SK-N-SH (cell line): ENCODE measurements around the gene SPRED3. TPM values are rescaled to one million over a fixed set of nuclear protein-coding genes. Genes with fewer than 3 reads are reported as not detected.

Experiments used
- CTCF ChIA-PET: fragments of 300-600, 350-600 bp; formaldehyde crosslinking; extraction: SDS; loops from one replicate; lab custom pipeline; 2021; lab: Yijun Ruan, JAX
- POLR2A ChIA-PET: fragments of 350-600 bp; sonication (Branson Sonifier 250); formaldehyde crosslinking; extraction: SDS; loops from one replicate; lab custom pipeline; 2020; ENCODE audit warnings: antibody characterized with exemption, inconsistent platforms; lab: Yijun Ruan, JAX
- DNase-seq: peaks from one replicate; pipeline ENCODE4 v3.0.0; 2012
- H2AFZ ChIP-seq: fragments of 200-600 bp; sonication (generic); 2 replicates; pipeline ENCODE4 v1.8.1; 2016; ENCODE audit warnings: antibody characterized with exemption, mild to moderate bottlenecking, low read depth
- H3F3A ChIP-seq: fragments of 200-600 bp; sonication (generic); replicated peaks from 2 replicates; pipeline ENCODE3; 2016; ENCODE audit warnings: antibody characterized with exemption, mild to moderate bottlenecking; ENCODE audit not compliant: insufficient read depth
- H3K27ac ChIP-seq, 2 experiments: fragments of 200-500 bp in 1 of 2; fragments of 200-600 bp in 1 of 2; sonication (Bioruptor generic) in 1 of 2; sonication (generic), shearing (Covaris generic) in 1 of 2; 2 replicates each; pipeline versions ENCODE4 v1.5.1 to v1.6.1; 2014 to 2016; ENCODE audit warnings: low read depth in 2 of 2, inconsistent platforms in 1 of 2, low read length in 1 of 2, mild to moderate bottlenecking in 1 of 2, mixed read lengths in 1 of 2
- H3K27me3 ChIP-seq: fragments of 200-600 bp; sonication (generic), shearing (Covaris generic); 2 replicates; pipeline ENCODE4 v1.6.1; 2016; ENCODE audit warnings: mixed run types; ENCODE audit not compliant: insufficient read depth
- H3K36me3 ChIP-seq, 2 experiments: fragments of 200-500 bp in 1 of 2; fragments of 200-600 bp in 1 of 2; sonication (Bioruptor generic) in 1 of 2; sonication (generic) in 1 of 2; replicated peaks in 1 of 2; 2 replicates each; pipeline versions ENCODE3 to v1.5.1; 2014 to 2016; ENCODE audit warnings: low read length in 1 of 2, mild to moderate bottlenecking in 1 of 2; ENCODE audit not compliant: insufficient read depth in 2 of 2, control insufficient read depth in 1 of 2
- H3K4me1 ChIP-seq, 2 experiments: fragments of 200-500 bp in 1 of 2; fragments of 200-600 bp in 1 of 2; sonication (Bioruptor generic) in 1 of 2; sonication (generic), shearing (Covaris generic) in 1 of 2; 2 replicates each; pipeline versions ENCODE4 v1.5.1 to v1.6.1; 2014 to 2016; ENCODE audit warnings: low read depth in 1 of 2, low read length in 1 of 2, mixed run types in 1 of 2; ENCODE audit not compliant: insufficient read depth in 2 of 2, control insufficient read depth in 1 of 2
- H3K4me2 ChIP-seq: fragments of 200-600 bp; sonication (generic), shearing (Covaris generic); 2 replicates; pipeline ENCODE4 v1.6.1; 2017; ENCODE audit warnings: mixed run types
- H3K4me3 ChIP-seq, 2 experiments: fragments of 200-500 bp in 1 of 2; fragments of 200-600 bp in 1 of 2; sonication (Bioruptor generic) in 1 of 2; sonication (generic), shearing (Covaris generic) in 1 of 2; 2 replicates each; pipeline versions ENCODE4 v1.5.1 to v1.8.1; 2014 to 2016; ENCODE audit warnings: low read depth in 2 of 2, inconsistent platforms in 1 of 2, low read length in 1 of 2, mild to moderate bottlenecking in 1 of 2, mixed read lengths in 1 of 2, moderate library complexity in 1 of 2
- H3K79me2 ChIP-seq: fragments of 200-600 bp; sonication (generic); 2 replicates; pipeline ENCODE4 v1.8.1; 2017; ENCODE audit warnings: mild to moderate bottlenecking; ENCODE audit not compliant: insufficient read depth
- H3K9ac ChIP-seq: fragments of 200-600 bp; sonication (generic); 2 replicates; pipeline ENCODE4 v1.6.1; 2017; ENCODE audit warnings: mixed run types
- H3K9me2 ChIP-seq: fragments of 200-600 bp; sonication (generic); 2 replicates; pipeline ENCODE4 v1.6.1; 2017; ENCODE audit warnings: mixed run types
- H3K9me3 ChIP-seq: fragments of 200-600 bp; sonication (generic); 2 replicates; pipeline ENCODE4 v1.6.1; 2017; ENCODE audit warnings: mixed run types, mild to moderate bottlenecking, moderate library complexity
- H4K20me1 ChIP-seq: fragments of 200-600 bp; sonication (generic); 2 replicates; pipeline ENCODE4 v1.6.1; 2017; ENCODE audit warnings: mild to moderate bottlenecking, mixed run types; ENCODE audit not compliant: insufficient read depth
- CHD2 ChIP-seq: fragments of 150-350 bp; IDR thresholded peaks from 2 replicates; pipeline ENCODE4 v1.6.1; 2018; ENCODE audit warnings: low read length; ENCODE audit not compliant: partially characterized antibody
- EP300 ChIP-seq, 2 experiments: IDR thresholded peaks; 2 replicates each; pipeline versions ENCODE4 v1.4.0 to v1.6.1; 2012; ENCODE audit warnings: borderline replicate concordance in 1 of 2, low read depth in 1 of 2, low read length in 1 of 2
- JUND ChIP-seq: IDR thresholded peaks from 2 replicates; pipeline ENCODE4 v1.4.0; 2012
- MXI1 ChIP-seq: IDR thresholded peaks from 2 replicates; pipeline ENCODE4 v1.6.1; 2012; ENCODE audit warnings: mild to moderate bottlenecking, low read depth, low read length, improper control_type of control experiment
- NFIC ChIP-seq: IDR thresholded peaks from 2 replicates; pipeline ENCODE4 v1.4.0; 2012; ENCODE audit warnings: borderline replicate concordance
- NRF1 ChIP-seq: IDR thresholded peaks from 2 replicates; pipeline ENCODE4 v1.6.1; 2012; ENCODE audit warnings: low read depth, mild to moderate bottlenecking, low read length
- POLR2AphosphoS5 ChIP-seq: IDR thresholded peaks from 2 replicates; pipeline ENCODE4 v1.6.1; 2012; ENCODE audit warnings: low read depth, low read length
- RXRA ChIP-seq: IDR thresholded peaks from 2 replicates; pipeline ENCODE4 v1.4.0; 2012; ENCODE audit warnings: low read depth, mild to moderate bottlenecking, borderline replicate concordance
- SIN3A ChIP-seq: IDR thresholded peaks from 2 replicates; pipeline ENCODE4 v1.6.1; 2012; ENCODE audit warnings: low read depth, mild to moderate bottlenecking, low read length, moderate library complexity, borderline replicate concordance
- TCF12 ChIP-seq: IDR thresholded peaks from 2 replicates; pipeline ENCODE4 v1.4.0; 2012
- WGBS: methylation state at CpG from one replicate; pipeline ENCODE4 v1.1.6; 2017; ENCODE audit warnings: low lambda C conversion rate; 5-methylcytosine and 5-hydroxymethylcytosine counted together
- polyA plus RNA-seq, 3 experiments: library from polyadenylated mRNA; depleted of rRNA; stranded (reverse); fragments of >200 nt; gene quantifications; 2 replicates each; pipeline ENCODE4 v1.2.3, GENCODE V29; 2012
- TF ChIP-seq, protein P1 (sequence below): fragments of 150-350 bp; IDR thresholded peaks from 2 replicates; pipeline ENCODE4 v1.6.1; 2016; ENCODE audit warnings: mild to moderate bottlenecking, low read depth, low read length
- TF ChIP-seq, protein P2 (sequence below): IDR thresholded peaks from 2 replicates; pipeline ENCODE4; 2012
- TF ChIP-seq, protein P3 (sequence below): IDR thresholded peaks from 2 replicates; pipeline ENCODE4 v1.6.1; 2012; ENCODE audit warnings: mild to moderate bottlenecking, low read depth, low read length, moderate library complexity
- TF ChIP-seq, protein P4 (sequence below): fragments of 200-600 bp; sonication (generic); IDR thresholded peaks from 2 replicates; pipeline ENCODE4 v1.6.1; 2017; ENCODE audit warnings: antibody characterized with exemption, mild to moderate bottlenecking, moderate library complexity
- TF ChIP-seq, protein P5 (sequence below): IDR thresholded peaks from 2 replicates; pipeline ENCODE4 v1.4.0; 2012; ENCODE audit warnings: low read depth, borderline replicate concordance
- TF ChIP-seq, protein P6 (sequence below): IDR thresholded peaks from 2 replicates; pipeline ENCODE4 v1.4.0; 2012; ENCODE audit warnings: low read depth, borderline replicate concordance

SPRED3 gene
- polyA plus RNA-seq, 1 of the 3 experiments (the other 2 are of a cell fraction) = 11.1 TPM

DNA sequence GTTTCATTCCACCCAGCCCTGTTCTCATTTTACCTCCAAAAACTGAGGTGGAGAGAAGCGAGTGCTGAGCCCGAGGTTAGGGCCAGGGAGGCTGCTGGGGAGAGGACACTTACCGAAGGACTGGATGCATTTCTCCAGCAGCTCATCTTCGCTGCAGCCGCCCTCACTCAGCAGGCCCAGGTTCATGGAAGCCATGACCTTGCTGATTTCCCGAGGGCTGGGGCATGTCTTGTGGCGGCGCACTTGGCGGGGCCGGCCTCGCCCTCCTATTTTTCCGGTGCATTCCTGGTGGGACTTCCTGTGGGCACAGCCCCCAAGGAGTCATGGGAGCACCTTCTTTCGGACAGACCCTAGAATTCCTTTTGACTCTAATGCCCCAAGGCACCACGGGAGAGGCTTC lies 33.4 kb downstream of the SPRED3 start:
- Histone ChIP-seq H3K4me3 (no peak overlapping the region), H3K27me3 (no peaks in the 10 kb centered on the region), H3K4me2 (no peak overlapping the region), H2AFZ (no peak overlapping the region), H3F3A (no peaks in the 10 kb centered on the region), H3K9ac (no peak overlapping the region), H3K9me3 (no peaks in the 10 kb centered on the region), H4K20me1 (no peaks in the 10 kb centered on the region), H3K4me1 (no peaks in the 10 kb centered on the region), H3K79me2 (no peaks in the 10 kb centered on the region), H3K27ac (no peak overlapping the region), H3K36me3 (no peaks in the 10 kb centered on the region), H3K9me2 (no peaks in the 10 kb centered on the region)
- ChIA-PET CTCF (no interaction called here), POLR2A (no interaction called here)
- no peak for DNase-seq
- TF ChIP-seq RXRA = no peak
- TF ChIP-seq, protein P1, sequence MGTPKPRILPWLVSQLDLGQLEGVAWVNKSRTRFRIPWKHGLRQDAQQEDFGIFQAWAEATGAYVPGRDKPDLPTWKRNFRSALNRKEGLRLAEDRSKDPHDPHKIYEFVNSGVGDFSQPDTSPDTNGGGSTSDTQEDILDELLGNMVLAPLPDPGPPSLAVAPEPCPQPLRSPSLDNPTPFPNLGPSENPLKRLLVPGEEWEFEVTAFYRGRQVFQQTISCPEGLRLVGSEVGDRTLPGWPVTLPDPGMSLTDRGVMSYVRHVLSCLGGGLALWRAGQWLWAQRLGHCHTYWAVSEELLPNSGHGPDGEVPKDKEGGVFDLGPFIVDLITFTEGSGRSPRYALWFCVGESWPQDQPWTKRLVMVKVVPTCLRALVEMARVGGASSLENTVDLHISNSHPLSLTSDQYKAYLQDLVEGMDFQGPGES = no peak
- TF ChIP-seq, protein P2, sequence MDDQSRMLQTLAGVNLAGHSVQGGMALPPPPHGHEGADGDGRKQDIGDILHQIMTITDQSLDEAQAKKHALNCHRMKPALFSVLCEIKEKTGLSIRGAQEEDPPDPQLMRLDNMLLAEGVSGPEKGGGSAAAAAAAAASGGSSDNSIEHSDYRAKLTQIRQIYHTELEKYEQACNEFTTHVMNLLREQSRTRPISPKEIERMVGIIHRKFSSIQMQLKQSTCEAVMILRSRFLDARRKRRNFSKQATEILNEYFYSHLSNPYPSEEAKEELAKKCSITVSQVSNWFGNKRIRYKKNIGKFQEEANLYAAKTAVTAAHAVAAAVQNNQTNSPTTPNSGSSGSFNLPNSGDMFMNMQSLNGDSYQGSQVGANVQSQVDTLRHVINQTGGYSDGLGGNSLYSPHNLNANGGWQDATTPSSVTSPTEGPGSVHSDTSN = no peak
- TF ChIP-seq, protein P3, sequence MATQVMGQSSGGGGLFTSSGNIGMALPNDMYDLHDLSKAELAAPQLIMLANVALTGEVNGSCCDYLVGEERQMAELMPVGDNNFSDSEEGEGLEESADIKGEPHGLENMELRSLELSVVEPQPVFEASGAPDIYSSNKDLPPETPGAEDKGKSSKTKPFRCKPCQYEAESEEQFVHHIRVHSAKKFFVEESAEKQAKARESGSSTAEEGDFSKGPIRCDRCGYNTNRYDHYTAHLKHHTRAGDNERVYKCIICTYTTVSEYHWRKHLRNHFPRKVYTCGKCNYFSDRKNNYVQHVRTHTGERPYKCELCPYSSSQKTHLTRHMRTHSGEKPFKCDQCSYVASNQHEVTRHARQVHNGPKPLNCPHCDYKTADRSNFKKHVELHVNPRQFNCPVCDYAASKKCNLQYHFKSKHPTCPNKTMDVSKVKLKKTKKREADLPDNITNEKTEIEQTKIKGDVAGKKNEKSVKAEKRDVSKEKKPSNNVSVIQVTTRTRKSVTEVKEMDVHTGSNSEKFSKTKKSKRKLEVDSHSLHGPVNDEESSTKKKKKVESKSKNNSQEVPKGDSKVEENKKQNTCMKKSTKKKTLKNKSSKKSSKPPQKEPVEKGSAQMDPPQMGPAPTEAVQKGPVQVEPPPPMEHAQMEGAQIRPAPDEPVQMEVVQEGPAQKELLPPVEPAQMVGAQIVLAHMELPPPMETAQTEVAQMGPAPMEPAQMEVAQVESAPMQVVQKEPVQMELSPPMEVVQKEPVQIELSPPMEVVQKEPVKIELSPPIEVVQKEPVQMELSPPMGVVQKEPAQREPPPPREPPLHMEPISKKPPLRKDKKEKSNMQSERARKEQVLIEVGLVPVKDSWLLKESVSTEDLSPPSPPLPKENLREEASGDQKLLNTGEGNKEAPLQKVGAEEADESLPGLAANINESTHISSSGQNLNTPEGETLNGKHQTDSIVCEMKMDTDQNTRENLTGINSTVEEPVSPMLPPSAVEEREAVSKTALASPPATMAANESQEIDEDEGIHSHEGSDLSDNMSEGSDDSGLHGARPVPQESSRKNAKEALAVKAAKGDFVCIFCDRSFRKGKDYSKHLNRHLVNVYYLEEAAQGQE = no peak
- TF ChIP-seq NFIC = no peak
- no peak for TF ChIP-seq MXI1
- TF ChIP-seq TCF12 = no peak
- no peak for TF ChIP-seq POLR2AphosphoS5
- no peak for TF ChIP-seq EP300 (IDR thresholded peaks at IDR 0.05; ENCODE audit: borderline replicate concordance in 1 of 2, low read depth in 1 of 2, low read length in 1 of 2)
- no peak for TF ChIP-seq CHD2
- TF ChIP-seq, protein P4, sequence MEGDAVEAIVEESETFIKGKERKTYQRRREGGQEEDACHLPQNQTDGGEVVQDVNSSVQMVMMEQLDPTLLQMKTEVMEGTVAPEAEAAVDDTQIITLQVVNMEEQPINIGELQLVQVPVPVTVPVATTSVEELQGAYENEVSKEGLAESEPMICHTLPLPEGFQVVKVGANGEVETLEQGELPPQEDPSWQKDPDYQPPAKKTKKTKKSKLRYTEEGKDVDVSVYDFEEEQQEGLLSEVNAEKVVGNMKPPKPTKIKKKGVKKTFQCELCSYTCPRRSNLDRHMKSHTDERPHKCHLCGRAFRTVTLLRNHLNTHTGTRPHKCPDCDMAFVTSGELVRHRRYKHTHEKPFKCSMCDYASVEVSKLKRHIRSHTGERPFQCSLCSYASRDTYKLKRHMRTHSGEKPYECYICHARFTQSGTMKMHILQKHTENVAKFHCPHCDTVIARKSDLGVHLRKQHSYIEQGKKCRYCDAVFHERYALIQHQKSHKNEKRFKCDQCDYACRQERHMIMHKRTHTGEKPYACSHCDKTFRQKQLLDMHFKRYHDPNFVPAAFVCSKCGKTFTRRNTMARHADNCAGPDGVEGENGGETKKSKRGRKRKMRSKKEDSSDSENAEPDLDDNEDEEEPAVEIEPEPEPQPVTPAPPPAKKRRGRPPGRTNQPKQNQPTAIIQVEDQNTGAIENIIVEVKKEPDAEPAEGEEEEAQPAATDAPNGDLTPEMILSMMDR = no peak
- TF ChIP-seq, protein P5, sequence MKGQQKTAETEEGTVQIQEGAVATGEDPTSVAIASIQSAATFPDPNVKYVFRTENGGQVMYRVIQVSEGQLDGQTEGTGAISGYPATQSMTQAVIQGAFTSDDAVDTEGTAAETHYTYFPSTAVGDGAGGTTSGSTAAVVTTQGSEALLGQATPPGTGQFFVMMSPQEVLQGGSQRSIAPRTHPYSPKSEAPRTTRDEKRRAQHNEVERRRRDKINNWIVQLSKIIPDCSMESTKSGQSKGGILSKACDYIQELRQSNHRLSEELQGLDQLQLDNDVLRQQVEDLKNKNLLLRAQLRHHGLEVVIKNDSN = no peak
- TF ChIP-seq, protein P6, sequence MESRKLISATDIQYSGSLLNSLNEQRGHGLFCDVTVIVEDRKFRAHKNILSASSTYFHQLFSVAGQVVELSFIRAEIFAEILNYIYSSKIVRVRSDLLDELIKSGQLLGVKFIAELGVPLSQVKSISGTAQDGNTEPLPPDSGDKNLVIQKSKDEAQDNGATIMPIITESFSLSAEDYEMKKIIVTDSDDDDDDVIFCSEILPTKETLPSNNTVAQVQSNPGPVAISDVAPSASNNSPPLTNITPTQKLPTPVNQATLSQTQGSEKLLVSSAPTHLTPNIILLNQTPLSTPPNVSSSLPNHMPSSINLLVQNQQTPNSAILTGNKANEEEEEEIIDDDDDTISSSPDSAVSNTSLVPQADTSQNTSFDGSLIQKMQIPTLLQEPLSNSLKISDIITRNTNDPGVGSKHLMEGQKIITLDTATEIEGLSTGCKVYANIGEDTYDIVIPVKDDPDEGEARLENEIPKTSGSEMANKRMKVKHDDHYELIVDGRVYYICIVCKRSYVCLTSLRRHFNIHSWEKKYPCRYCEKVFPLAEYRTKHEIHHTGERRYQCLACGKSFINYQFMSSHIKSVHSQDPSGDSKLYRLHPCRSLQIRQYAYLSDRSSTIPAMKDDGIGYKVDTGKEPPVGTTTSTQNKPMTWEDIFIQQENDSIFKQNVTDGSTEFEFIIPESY = no peak
- TF ChIP-seq NRF1 = no peak
- TF ChIP-seq JUND = no peak
- TF ChIP-seq SIN3A = no peak
- WGBS = 61% methylated on average over 7 of the region's 14 CpGs
